GDM1 (cell line): ENCODE measurements around the gene SLC22A23.

ENCODE experiments used
- DNase-seq: peaks from one replicate; lab custom pipeline; 2025; lab: John Stamatoyannopoulos, UW

The SLC22A23 gene

GRCh38 chr6:3369985-3370360, 86.9 kb downstream of the SLC22A23 start:
- DNase-seq: no peak

GRCh38 chr6:3368685-3369084, 88.2 kb downstream of the SLC22A23 start:
- DNase-seq: no peak

GRCh38 chr6:3367630-3368029, 89.2 kb downstream of the SLC22A23 start:
- no peak for DNase-seq

- DNase-seq: no peak
Measured at GRCh38 chr6:3366596-3367413, 90.0 kb downstream of the SLC22A23 start.

- no peak for DNase-seq
Measured at GRCh38 chr6:3364391-3364790, 92.5 kb downstream of the SLC22A23 start.

- DNase-seq: no peak
Measured at GRCh38 chr6:3363296-3364025, 93.4 kb downstream of the SLC22A23 start.

GRCh38 chr6:3361312-3362037, 95.4 kb downstream of the SLC22A23 start:
- DNase-seq: no peak

GRCh38 chr6:3360727-3361045, 96.2 kb downstream of the SLC22A23 start:
- no peak for DNase-seq

- no peak for DNase-seq
Measured at GRCh38 chr6:3359973-3360726, 96.7 kb downstream of the SLC22A23 start.

- no peak for DNase-seq
Measured at GRCh38 chr6:3359101-3359752, 97.6 kb downstream of the SLC22A23 start.

- no peak for DNase-seq
Measured at GRCh38 chr6:3358413-3359100, 98.3 kb downstream of the SLC22A23 start.

- no peak for DNase-seq
Measured at GRCh38 chr6:3357678-3358077, 99.2 kb downstream of the SLC22A23 start.

- no peak for DNase-seq
Measured at GRCh38 chr6:3356824-3357420, 99.9 kb downstream of the SLC22A23 start.

- DNase-seq: peak; percentile 67
Measured at GRCh38 chr6:3356056-3356823, 100.6 kb downstream of the SLC22A23 start.

GRCh38 chr6:3355358-3356055, 101.3 kb downstream of the SLC22A23 start:
- no peak for DNase-seq

GRCh38 chr6:3355011-3355357, 101.9 kb downstream of the SLC22A23 start:
- DNase-seq: no peak

- DNase-seq: no peak
Measured at GRCh38 chr6:3353939-3354338, 102.9 kb downstream of the SLC22A23 start.

- DNase-seq: no peak
Measured at GRCh38 chr6:3353213-3353903, 103.5 kb downstream of the SLC22A23 start.

GRCh38 chr6:3352678-3353077, 104.2 kb downstream of the SLC22A23 start:
- DNase-seq: no peak
